Astrocyte (in vitro differentiated cells and primary cell): ENCODE measurements around the gene RARB. TPM values are rescaled to one million over a fixed set of nuclear protein-coding genes. Genes with fewer than 3 reads are reported as not detected.

Source experiments
- DNase-seq: peaks from one replicate; pipeline ENCODE4 v3.0.0-alpha.2; 2010; ENCODE audit warnings: low read depth
- FAIRE-seq: peaks from 2 replicates; lab custom pipeline; 2011; peaks lifted over from hg19 to GRCh38; lab: Jason Lieb, UNC
- H2AFZ ChIP-seq: 2 replicates; pipeline ENCODE4 v1.6.0; 2012; ENCODE audit warnings: low read depth, low read length, inconsistent platforms
- H3K27ac ChIP-seq: 2 replicates; pipeline ENCODE4 v1.5.1; 2011; ENCODE audit warnings: low read depth, low read length, inconsistent platforms
- H3K27me3 ChIP-seq: 2 replicates; pipeline ENCODE4 v1.6.0; 2011; ENCODE audit warnings: low read length, inconsistent platforms; ENCODE audit not compliant: insufficient read depth
- H3K36me3 ChIP-seq: 2 replicates; pipeline ENCODE4 v1.5.1; 2011; ENCODE audit warnings: low read length, inconsistent platforms; ENCODE audit not compliant: insufficient read depth
- H3K4me1 ChIP-seq: 2 replicates; pipeline ENCODE4 v1.5.1; 2011; ENCODE audit warnings: low read length, inconsistent platforms; ENCODE audit not compliant: insufficient read depth
- H3K4me2 ChIP-seq: 2 replicates; pipeline ENCODE4 v1.6.0; 2012; ENCODE audit warnings: low read length, inconsistent platforms
- H3K4me3 ChIP-seq: 2 replicates; pipeline ENCODE4 v1.5.1; 2011; ENCODE audit warnings: low read depth, mild to moderate bottlenecking, low read length, inconsistent platforms; ENCODE audit not compliant: insufficient read depth
- H3K79me2 ChIP-seq: 2 replicates; pipeline ENCODE4 v1.6.0; 2012; ENCODE audit warnings: mild to moderate bottlenecking, low read length, inconsistent platforms; ENCODE audit not compliant: insufficient read depth
- H3K9ac ChIP-seq: 2 replicates; pipeline ENCODE4 v1.6.0; 2012; ENCODE audit warnings: mild to moderate bottlenecking, low read length, inconsistent platforms
- H3K9me3 ChIP-seq: 2 replicates; pipeline ENCODE4 v1.5.1; 2012; ENCODE audit warnings: low read depth, mild to moderate bottlenecking, low read length, inconsistent platforms; ENCODE audit not compliant: insufficient read depth
- H4K20me1 ChIP-seq: 2 replicates; pipeline ENCODE4 v1.6.0; 2012; ENCODE audit warnings: low read length, inconsistent platforms; ENCODE audit not compliant: insufficient read depth
- H3K27ac Mint-ChIP-seq: one replicate; pipeline ENCODE4 v1.8.0; 2021; ENCODE audit warnings: mild to moderate bottlenecking, mixed read lengths; ENCODE audit not compliant: unreplicated experiment
- H3K27me3 Mint-ChIP-seq: one replicate; pipeline ENCODE4 v1.8.0; 2021; ENCODE audit warnings: low read depth, mixed read lengths; ENCODE audit not compliant: unreplicated experiment
- H3K36me3 Mint-ChIP-seq: one replicate; pipeline ENCODE4 v1.8.0; 2021; ENCODE audit warnings: low read depth, mixed read lengths; ENCODE audit not compliant: unreplicated experiment
- H3K4me1 Mint-ChIP-seq: one replicate; pipeline ENCODE4 v1.8.0; 2021; ENCODE audit warnings: low read depth, mixed read lengths; ENCODE audit not compliant: unreplicated experiment
- H3K4me3 Mint-ChIP-seq: one replicate; pipeline ENCODE4 v1.8.0; 2021; ENCODE audit warnings: mild to moderate bottlenecking, moderate library complexity, mixed read lengths; ENCODE audit not compliant: unreplicated experiment
- H3K9me3 Mint-ChIP-seq: one replicate; pipeline ENCODE4 v1.8.0; 2021; ENCODE audit warnings: mild to moderate bottlenecking, mixed read lengths; ENCODE audit not compliant: unreplicated experiment
- EZH2 ChIP-seq: IDR thresholded peaks from 2 replicates; pipeline ENCODE4 v1.6.1; 2012; ENCODE audit warnings: mild to moderate bottlenecking, low read length, inconsistent platforms; ENCODE audit not compliant: insufficient read depth
- total RNA-seq: library from RNA; stranded (reverse); gene quantifications from 2 replicates; pipeline ENCODE4 v1.2.1, GENCODE V29; 2021
- TF ChIP-seq, protein P1 (sequence below): IDR thresholded peaks from 2 replicates; pipeline ENCODE4 v1.5.1; 2011; ENCODE audit warnings: low read depth, mild to moderate bottlenecking, inconsistent platforms, low read length, moderate library complexity; ENCODE audit not compliant: insufficient read depth

Gene RARB
- total RNA-seq, 1 donor from 2014 or later: 0.27 TPM

DNA sequence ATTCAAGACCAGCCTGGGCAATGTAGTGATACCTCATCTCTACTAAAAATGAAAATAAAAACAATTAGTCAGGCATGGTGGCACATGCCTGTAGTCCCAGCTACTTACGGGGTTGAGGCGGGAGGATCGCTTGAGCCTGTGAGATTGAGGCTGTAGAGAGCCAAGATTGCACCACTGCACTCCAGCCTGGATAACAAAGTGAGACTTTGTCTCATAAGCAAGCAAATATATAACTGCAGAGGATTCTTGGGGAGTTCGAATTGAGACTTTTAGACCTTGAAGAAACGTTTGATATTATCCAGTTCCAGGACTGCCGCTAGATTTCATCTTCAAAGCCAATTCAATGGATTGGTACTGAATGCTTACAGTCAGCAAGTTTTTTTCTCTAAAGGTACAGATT lies 11.9 kb upstream of the RARB start:
- H3K27me3 ChIP-seq: no peaks in the 10 kb centered on the region
- peaks cover 8% of the 10 kb centered on the region for H3K4me1 ChIP-seq
- H3K36me3 ChIP-seq: no peaks in the 10 kb centered on the region
- H3K4me3 Mint-ChIP-seq: no peak overlapping the region
- no peaks in the 10 kb centered on the region for H4K20me1 ChIP-seq
- H3K9me3 ChIP-seq: no peaks in the 10 kb centered on the region
- H3K4me3 ChIP-seq: no peak overlapping the region
- no peak overlapping the region for H3K27ac ChIP-seq
- H3K9me3 Mint-ChIP-seq: peaks cover 5% of the 10 kb centered on the region
- TF ChIP-seq, protein P1, sequence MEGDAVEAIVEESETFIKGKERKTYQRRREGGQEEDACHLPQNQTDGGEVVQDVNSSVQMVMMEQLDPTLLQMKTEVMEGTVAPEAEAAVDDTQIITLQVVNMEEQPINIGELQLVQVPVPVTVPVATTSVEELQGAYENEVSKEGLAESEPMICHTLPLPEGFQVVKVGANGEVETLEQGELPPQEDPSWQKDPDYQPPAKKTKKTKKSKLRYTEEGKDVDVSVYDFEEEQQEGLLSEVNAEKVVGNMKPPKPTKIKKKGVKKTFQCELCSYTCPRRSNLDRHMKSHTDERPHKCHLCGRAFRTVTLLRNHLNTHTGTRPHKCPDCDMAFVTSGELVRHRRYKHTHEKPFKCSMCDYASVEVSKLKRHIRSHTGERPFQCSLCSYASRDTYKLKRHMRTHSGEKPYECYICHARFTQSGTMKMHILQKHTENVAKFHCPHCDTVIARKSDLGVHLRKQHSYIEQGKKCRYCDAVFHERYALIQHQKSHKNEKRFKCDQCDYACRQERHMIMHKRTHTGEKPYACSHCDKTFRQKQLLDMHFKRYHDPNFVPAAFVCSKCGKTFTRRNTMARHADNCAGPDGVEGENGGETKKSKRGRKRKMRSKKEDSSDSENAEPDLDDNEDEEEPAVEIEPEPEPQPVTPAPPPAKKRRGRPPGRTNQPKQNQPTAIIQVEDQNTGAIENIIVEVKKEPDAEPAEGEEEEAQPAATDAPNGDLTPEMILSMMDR: no peak
- TF ChIP-seq EZH2: no peak
- H3K27me3 Mint-ChIP-seq: no peaks in the 10 kb centered on the region
- DNase-seq (no peak), FAIRE-seq (no peak)
- H3K79me2 ChIP-seq: no peaks in the 10 kb centered on the region
- H2AFZ ChIP-seq: no peak overlapping the region
- no peak overlapping the region for H3K9ac ChIP-seq
- no peak overlapping the region for H3K27ac Mint-ChIP-seq
- no peaks in the 10 kb centered on the region for H3K36me3 Mint-ChIP-seq
- no peak overlapping the region for H3K4me2 ChIP-seq
- peaks cover 27% of the 10 kb centered on the region for H3K4me1 Mint-ChIP-seq

DNA sequence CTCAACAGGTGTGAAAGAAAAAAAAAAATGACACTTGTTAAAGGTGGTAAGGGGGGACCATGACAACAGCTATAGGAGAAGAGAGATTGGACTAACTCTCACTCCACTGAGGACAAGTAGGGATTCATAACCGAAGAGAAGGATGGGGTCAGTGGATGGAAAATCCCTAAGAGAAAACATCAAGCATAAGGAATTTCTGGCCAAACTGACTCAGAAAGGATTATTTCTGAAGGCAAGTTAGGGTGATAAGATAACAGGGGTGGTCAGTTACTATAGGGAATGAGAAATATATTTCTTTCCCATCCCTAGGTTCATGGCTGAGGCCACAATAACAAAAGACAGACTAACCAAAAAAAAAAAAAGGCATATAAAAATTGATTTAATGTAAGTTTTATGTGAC lies 9.5 kb upstream of the RARB start:
- H3K27me3 ChIP-seq: no peaks in the 10 kb centered on the region
- Mint-ChIP-seq H3K9me3 (peaks cover 5% of the 10 kb centered on the region), H3K4me1 (peaks cover 15% of the 10 kb centered on the region), H3K27me3 (no peaks in the 10 kb centered on the region), H3K4me3 (no peak overlapping the region), H3K36me3 (no peaks in the 10 kb centered on the region), H3K27ac (no peak overlapping the region)
- no peak overlapping the region for H2AFZ ChIP-seq
- no peak overlapping the region for H3K9ac ChIP-seq
- DNase-seq (no peak), FAIRE-seq (no peak)
- H3K27ac ChIP-seq: no peak overlapping the region
- H3K4me2 ChIP-seq: no peak overlapping the region
- no peaks in the 10 kb centered on the region for H4K20me1 ChIP-seq
- H3K79me2 ChIP-seq: no peaks in the 10 kb centered on the region
- no peak overlapping the region for H3K4me3 ChIP-seq
- H3K9me3 ChIP-seq: no peaks in the 10 kb centered on the region
- peaks cover 3% of the 10 kb centered on the region for H3K4me1 ChIP-seq
- TF ChIP-seq EZH2: no peak
- TF ChIP-seq, protein P1: no peak
- H3K36me3 ChIP-seq: no peaks in the 10 kb centered on the region

DNA sequence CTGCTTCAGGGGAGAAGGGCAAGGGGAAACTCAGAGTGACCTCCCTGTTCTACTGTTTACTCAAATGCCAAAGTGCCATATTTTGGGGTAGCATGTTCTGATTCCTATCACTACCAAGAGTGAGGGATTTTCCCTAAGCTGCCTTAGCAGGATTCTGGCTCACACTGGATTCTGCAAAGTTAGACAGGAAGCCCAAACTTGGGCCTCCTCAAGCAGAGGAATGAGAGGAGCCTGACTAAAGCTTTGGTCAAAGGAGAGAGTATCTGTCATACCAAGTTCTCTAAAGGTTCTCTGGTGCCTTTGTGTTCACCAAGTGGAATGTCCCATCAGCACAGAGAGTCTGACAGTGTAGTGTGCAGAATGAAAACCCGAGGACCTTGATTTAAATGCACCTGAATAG lies 8.8 kb upstream of the RARB start:
- no peaks in the 10 kb centered on the region for H3K79me2 ChIP-seq
- peak; percentile 9 for FAIRE-seq
- H3K9ac ChIP-seq: no peak overlapping the region
- DNase-seq: no peak
- TF ChIP-seq, protein P1: no peak
- TF ChIP-seq EZH2: no peak
- Mint-ChIP-seq H3K4me3 (no peak overlapping the region), H3K36me3 (no peaks in the 10 kb centered on the region), H3K9me3 (peaks cover 5% of the 10 kb centered on the region), H3K27ac (no peak overlapping the region), H3K4me1 (peaks cover 20% of the 10 kb centered on the region), H3K27me3 (no peaks in the 10 kb centered on the region)
- H2AFZ ChIP-seq: no peak overlapping the region
- H3K4me2 ChIP-seq: no peak overlapping the region
- H3K36me3 ChIP-seq: no peaks in the 10 kb centered on the region
- peaks cover 10% of the 10 kb centered on the region for H3K4me1 ChIP-seq
- no peaks in the 10 kb centered on the region for H3K27me3 ChIP-seq
- H3K9me3 ChIP-seq: no peaks in the 10 kb centered on the region
- H3K4me3 ChIP-seq: no peak overlapping the region
- H3K27ac ChIP-seq: no peak overlapping the region
- H4K20me1 ChIP-seq: no peaks in the 10 kb centered on the region
